GM19193 (cell line): ENCODE results near the gene CRB2.

Source experiments
- POLR2A ChIP-seq: IDR thresholded peaks from 4 replicates; pipeline ENCODE4 v1.6.1; 2011; ENCODE audit not compliant: insufficient read depth, insufficient read length; ENCODE audit errors: extremely low read depth

CRB2 gene

GRCh38 chr9:123355761-123356431, at the start of gene CRB2:
TSS of gene CRB2 (plus strand) at chr9:123356197. CDS start at chr9:123356261, 64 bp downstream.
- TF ChIP-seq POLR2A, result no peak

GRCh38 chr9:123309611-123310010, 46.4 kb upstream of the CRB2 start:
- no peak for TF ChIP-seq POLR2A

- no peak for TF ChIP-seq POLR2A
Measured at GRCh38 chr9:123310551-123311249, 45.3 kb upstream of the CRB2 start.

- TF ChIP-seq POLR2A, result no peak
Measured at GRCh38 chr9:123311250-123311752, 44.7 kb upstream of the CRB2 start.

GRCh38 chr9:123312306-123312877, 43.6 kb upstream of the CRB2 start:
- TF ChIP-seq POLR2A, result no peak

GRCh38 chr9:123314617-123315016, 41.4 kb upstream of the CRB2 start:
- no peak for TF ChIP-seq POLR2A

GRCh38 chr9:123315635-123316034, 40.4 kb upstream of the CRB2 start:
- no peak for TF ChIP-seq POLR2A

GRCh38 chr9:123316053-123316718, 39.8 kb upstream of the CRB2 start:
- TF ChIP-seq POLR2A, result no peak

- no peak for TF ChIP-seq POLR2A
Measured at GRCh38 chr9:123318202-123318601, 37.8 kb upstream of the CRB2 start.

GRCh38 chr9:123318961-123319421, 37.0 kb upstream of the CRB2 start:
- TF ChIP-seq POLR2A, result no peak

- no peak for TF ChIP-seq POLR2A
Measured at GRCh38 chr9:123319541-123320339, 36.3 kb upstream of the CRB2 start.

GRCh38 chr9:123320814-123321213, 35.2 kb upstream of the CRB2 start:
- TF ChIP-seq POLR2A, result no peak

- no peak for TF ChIP-seq POLR2A
Measured at GRCh38 chr9:123321616-123322272, 34.3 kb upstream of the CRB2 start.
